22Rv1 (cell line): Measurements from ENCODE around the gene DENND4A.
"Not testable (repeated sequence)": the region's sequence is repeated elsewhere in the genome, so short reads cannot be mapped to it uniquely, and the experiment has no call there.

Experiments
- H3K27ac ChIP-seq: fragments of 450-650 bp; 2 replicates; pipeline ENCODE4 v1.5.1; 2017
- CTCF ChIP-seq: fragments of 450-650 bp; IDR thresholded peaks from 2 replicates; pipeline ENCODE4 v1.5.1; 2017; ENCODE audit warnings: mild to moderate bottlenecking
- ZFX ChIP-seq: fragments of 450-650 bp; IDR thresholded peaks from 2 replicates; pipeline ENCODE4 v1.6.1; 2017; ENCODE audit warnings: antibody characterized with exemption, borderline replicate concordance

Gene DENND4A

DNA sequence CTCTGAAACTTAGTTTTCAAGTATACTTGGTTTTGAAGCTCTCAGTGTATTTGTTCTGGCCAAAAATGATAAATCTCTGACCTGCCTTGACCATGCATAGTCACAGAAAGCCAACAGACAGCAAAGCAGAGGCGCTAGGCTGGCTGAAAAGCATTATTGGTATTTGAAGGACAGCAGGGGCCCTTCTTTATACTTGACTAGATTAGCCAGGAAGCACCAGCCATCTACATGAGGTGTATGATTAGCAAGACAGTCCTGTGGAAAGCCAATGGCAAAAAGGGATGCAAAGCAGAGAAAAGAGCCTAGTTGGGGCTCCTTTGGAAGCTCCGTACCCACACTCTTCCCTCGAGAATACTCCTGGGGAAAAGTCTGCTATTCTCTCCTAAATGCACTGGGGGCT is 162.5 kb downstream of the DENND4A start:
- no peak for TF ChIP-seq ZFX
- no peak for TF ChIP-seq CTCF
- no peak overlapping the region for H3K27ac ChIP-seq

GRCh38 chr15:65626856-65627255 is 165.2 kb downstream of the DENND4A start:
- H3K27ac ChIP-seq, result no peak overlapping the region
- TF ChIP-seq ZFX (no peak), CTCF (no peak)

DNA sequence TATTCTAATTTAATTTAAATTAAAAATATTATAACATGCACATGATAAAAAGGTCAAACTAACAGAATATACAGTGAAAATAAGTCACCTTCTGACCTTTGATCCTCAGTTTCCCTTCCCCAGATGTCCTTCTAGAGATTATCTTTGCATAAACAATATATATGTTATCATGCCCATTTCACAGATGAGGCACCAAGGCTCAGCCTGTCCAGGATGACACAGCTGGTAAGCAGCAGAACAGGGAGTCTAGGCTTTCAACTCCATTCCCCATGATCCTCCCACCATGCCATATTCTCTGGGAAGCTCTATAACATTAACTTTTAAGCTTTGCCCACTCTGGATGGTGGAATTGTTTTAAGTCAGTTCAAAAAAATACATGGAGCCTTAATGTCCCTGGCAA is 169.0 kb downstream of the DENND4A start:
- no peak overlapping the region for H3K27ac ChIP-seq

GRCh38 chr15:65621638-65622037 is 170.5 kb downstream of the DENND4A start, which contains the start of gene SLC24A1:
TSS of gene SLC24A1 (plus strand) at chr15:65621938. CDS start at chr15:65624081, 2,143 bp downstream.
- TF ChIP-seq ZFX (no peak), CTCF (no peak)
- H3K27ac ChIP-seq, result no peak within 1 kb of the TSS

More for the DNA sequence above, 169.0 kb downstream of the DENND4A start:
- TF ChIP-seq CTCF (no peak), ZFX (no peak)

GRCh38 chr15:65620833-65621232 is 171.3 kb downstream of the DENND4A start:
- H3K27ac ChIP-seq, result no peak overlapping the region
- TF ChIP-seq CTCF (no peak), ZFX (no peak)

DNA sequence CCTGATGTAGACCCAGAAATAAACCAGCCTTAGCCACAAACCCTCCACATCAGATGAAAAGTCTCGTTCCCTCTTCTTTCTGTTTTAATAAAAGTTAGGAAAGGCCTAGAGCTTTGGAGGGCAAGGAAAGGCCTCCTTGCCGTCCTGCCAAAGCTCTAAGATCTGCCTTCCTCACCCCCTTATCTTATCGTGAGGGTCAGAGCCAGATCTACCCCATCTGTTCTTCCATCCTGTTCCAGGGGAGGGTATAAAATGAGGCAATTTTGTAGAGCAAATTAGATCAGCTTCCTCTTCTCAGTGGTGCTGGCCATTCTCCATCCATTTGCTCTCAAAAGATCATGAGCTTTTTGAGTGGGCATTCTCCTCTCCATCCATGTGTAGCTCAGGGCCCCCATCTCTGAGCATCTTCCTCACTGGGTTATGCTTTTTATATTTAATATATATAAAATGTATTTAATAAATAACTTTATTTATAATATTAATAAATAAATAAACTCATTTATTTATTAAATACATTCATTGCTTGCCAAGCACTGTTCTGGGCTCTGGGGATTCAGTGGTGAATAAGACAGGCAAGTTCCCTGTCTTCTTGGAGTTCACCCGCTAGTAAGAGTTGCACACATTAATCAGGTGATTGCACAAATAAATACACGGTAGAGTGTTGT is 172.3 kb downstream of the DENND4A start:
- no peak overlapping the region for H3K27ac ChIP-seq
- no peak for TF ChIP-seq CTCF
- TF ChIP-seq ZFX, result no peak

DNA sequence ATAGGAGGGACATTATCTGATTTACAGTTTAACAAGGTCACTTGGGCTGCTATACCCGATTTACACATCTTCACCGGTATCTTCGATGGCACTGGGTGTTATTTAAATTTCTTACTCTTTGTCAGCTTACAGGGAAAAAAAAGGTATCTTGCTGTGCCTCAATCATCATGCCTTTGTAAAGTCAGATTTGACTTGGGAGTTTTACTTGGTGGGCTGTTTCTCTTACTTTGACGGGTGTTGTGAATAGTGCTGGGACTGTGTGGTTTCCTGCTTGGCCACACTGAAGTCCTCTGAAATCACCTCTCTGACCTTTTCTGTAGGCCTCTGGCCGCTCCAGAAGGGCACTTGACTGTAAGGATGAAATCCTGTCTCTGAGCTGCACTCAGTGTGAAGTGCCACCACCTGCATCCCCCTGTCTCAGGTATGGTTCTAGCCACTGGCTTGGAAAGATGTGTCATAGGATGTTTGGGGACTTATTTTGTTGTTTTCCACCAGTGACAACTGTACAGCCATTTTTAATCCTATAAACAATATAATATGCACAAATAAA is 173.5 kb downstream of the DENND4A start:
- no peak overlapping the region for H3K27ac ChIP-seq
- no peak for TF ChIP-seq CTCF
- no peak for TF ChIP-seq ZFX

DNA sequence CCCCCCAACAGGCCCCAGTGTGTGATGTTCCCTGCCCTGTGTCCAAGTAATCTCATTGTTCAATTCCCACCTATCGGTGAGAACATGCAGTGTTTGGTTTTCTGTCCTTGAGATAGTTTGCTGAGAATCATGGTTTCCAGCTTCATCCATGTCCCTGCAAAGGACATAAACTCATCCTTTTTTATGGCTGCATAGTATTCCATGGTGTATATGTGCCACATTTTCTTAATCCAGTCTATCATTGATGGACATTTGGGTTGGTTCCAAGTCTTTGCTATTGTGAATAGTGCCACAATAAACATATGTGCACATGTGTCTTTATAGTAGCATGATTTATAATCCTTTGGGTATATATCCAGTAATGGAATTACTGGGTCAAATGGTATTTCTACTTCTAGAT is 176.2 kb downstream of the DENND4A start:
- H3K27ac ChIP-seq, result not testable (repeated sequence)
